HepG2 (cell line): ENCODE results near the gene HOXA13. TPM values are rescaled to one million over a fixed set of nuclear protein-coding genes. Genes with fewer than 3 reads are reported as not detected.

Experiments
- CCAR2 ChIP-seq: fragments of 200-400 bp; formaldehyde crosslinking; optimal IDR thresholded peaks from 2 replicates; pipeline ENCODE3; 2018; ENCODE audit warnings: low read depth, mild to moderate bottlenecking, low read length, moderate library complexity
- FOXA3 ChIP-seq: IDR thresholded peaks from 2 replicates; pipeline ENCODE4 v1.6.1; 2016; ENCODE audit warnings: missing genetic modification reagents, missing compliant biosample characterization
- HCFC1 ChIP-seq: fragments of 150-350 bp; IDR thresholded peaks from 2 replicates; pipeline ENCODE4 v1.6.1; 2014; ENCODE audit warnings: low read depth, low read length
- HMGA1 ChIP-seq: sonication (generic); formaldehyde crosslinking; conservative IDR thresholded peaks from 2 replicates; pipeline ENCODE4 v1.4.0; 2020; ENCODE audit warnings: missing genetic modification reagents
- HNRNPLL ChIP-seq: fragments of 200-400 bp; formaldehyde crosslinking; IDR thresholded peaks from 2 replicates; pipeline ENCODE4 v1.6.1; 2017; ENCODE audit warnings: mild to moderate bottlenecking, low read depth, low read length; ENCODE audit not compliant: poor library complexity, severe bottlenecking
- KDM1A ChIP-seq: IDR thresholded peaks from 2 replicates; pipeline ENCODE4 v1.6.1; 2016; ENCODE audit warnings: missing compliant biosample characterization
- KDM2A ChIP-seq: sonication (generic); formaldehyde crosslinking; IDR thresholded peaks from 2 replicates; pipeline ENCODE4 v1.4.0; 2020; ENCODE audit warnings: low read depth, missing genetic modification reagents, borderline replicate concordance
- KDM4B ChIP-seq: sonication (generic); formaldehyde crosslinking; IDR thresholded peaks from 2 replicates; pipeline ENCODE4 v1.4.0; 2020; ENCODE audit warnings: missing genetic modification reagents
- ONECUT2 ChIP-seq: sonication (generic); formaldehyde crosslinking; IDR thresholded peaks from 2 replicates; pipeline ENCODE4 v1.4.0; 2020; ENCODE audit warnings: missing genetic modification reagents
- PCBP1 ChIP-seq: fragments of 200-400 bp; formaldehyde crosslinking; IDR thresholded peaks from 2 replicates; pipeline ENCODE4 v1.6.1; 2017; ENCODE audit warnings: mild to moderate bottlenecking, low read depth, low read length, borderline replicate concordance
- PRPF4 ChIP-seq: fragments of 200-400 bp; formaldehyde crosslinking; IDR thresholded peaks from 2 replicates; pipeline ENCODE4 v1.6.1; 2016; ENCODE audit warnings: low read length, low read depth; ENCODE audit not compliant: poor library complexity, severe bottlenecking
- SIN3B ChIP-seq: fragments of 150-350 bp; IDR thresholded peaks from 2 replicates; pipeline ENCODE4 v1.6.1; 2014; ENCODE audit warnings: low read length
- SMAD1 ChIP-seq: sonication (generic); formaldehyde crosslinking; IDR thresholded peaks from 2 replicates; pipeline ENCODE4 v1.4.0; 2020; ENCODE audit warnings: missing genetic modification reagents, low read depth, mild to moderate bottlenecking, borderline replicate concordance
- TOPORS ChIP-seq: sonication (generic); formaldehyde crosslinking; IDR thresholded peaks from 2 replicates; pipeline ENCODE4 v1.8.0; 2023; ENCODE audit warnings: mild to moderate bottlenecking, missing genetic modification reagents
- XRCC5 ChIP-seq: fragments of 200-400 bp; formaldehyde crosslinking; optimal IDR thresholded peaks from 2 replicates; pipeline ENCODE3; 2017; ENCODE audit warnings: mild to moderate bottlenecking, low read length
- ZBTB7B ChIP-seq: sonication (generic); formaldehyde crosslinking; IDR thresholded peaks from 2 replicates; pipeline ENCODE4 v1.4.0; 2020; ENCODE audit warnings: missing genetic modification reagents
- ZFP82 ChIP-seq: sonication (generic); formaldehyde crosslinking; IDR thresholded peaks from 2 replicates; pipeline ENCODE4 v1.5.1; 2020; ENCODE audit warnings: mild to moderate bottlenecking, missing genetic modification reagents, borderline replicate concordance
- ZNF224 ChIP-seq: sonication (generic); formaldehyde crosslinking; IDR thresholded peaks from 2 replicates; pipeline ENCODE4 v1.5.0; 2020; ENCODE audit warnings: mild to moderate bottlenecking, missing genetic modification reagents
- ZNF496 ChIP-seq: sonication (generic); formaldehyde crosslinking; IDR thresholded peaks from 2 replicates; pipeline ENCODE4 v1.8.1; 2023; ENCODE audit warnings: mild to moderate bottlenecking, moderate library complexity, missing genetic modification reagents; ENCODE audit not compliant: insufficient replicate concordance
- ZNF7 ChIP-seq: IDR thresholded peaks from 2 replicates; pipeline ENCODE4 v1.6.1; 2016; ENCODE audit warnings: missing biosample characterization, missing genetic modification reagents
- ZNF792 ChIP-seq: IDR thresholded peaks from 2 replicates; pipeline ENCODE4 v1.6.1; 2016
- ZNF800 ChIP-seq: sonication (generic); formaldehyde crosslinking; IDR thresholded peaks from 2 replicates; pipeline ENCODE4 v1.4.0; 2020; ENCODE audit warnings: missing genetic modification reagents
- polyA plus RNA-seq, 8 experiments: library from polyadenylated mRNA; depleted of rRNA in 3 of 8; stranded (reverse) in 7 of 8; unstranded in 1 of 8; fragments of >200 nt; fragmentation: Illumina TruSeq in 4 of 8; extraction: Trizol in 4 of 8; gene quantifications; 2 replicates each; pipeline versions ENCODE4 v1.2.1 to v1.2.3, GENCODE V29; 2011 to 2016; ENCODE audit warnings: low read depth in 4 of 8, missing spikeins in 1 of 8, mixed read lengths in 1 of 8; ENCODE audit not compliant: insufficient read depth in 1 of 8
- total RNA-seq, 5 experiments: library from RNA; depleted of rRNA; stranded (reverse); fragments of >200 nt; fragmentation: Illumina TruSeq; extraction: Trizol; gene quantifications; 2 replicates each; pipeline ENCODE4 v1.2.3, GENCODE V29; 2016; ENCODE audit warnings: low read depth in 1 of 5
- TF ChIP-seq, protein P1 (sequence below): IDR thresholded peaks from 2 replicates; pipeline ENCODE4 v1.6.1; 2016; ENCODE audit warnings: missing compliant biosample characterization, missing genetic modification reagents, borderline replicate concordance
- TF ChIP-seq, protein P2 (sequence below), 2 experiments: fragments of 450-650 bp in 1 of 2; sonication (generic) in 1 of 2; formaldehyde crosslinking; IDR thresholded peaks; 2 replicates each; pipeline versions ENCODE4 v1.5.0 to v1.8.0; 2020 to 2022; ENCODE audit warnings: mild to moderate bottlenecking in 1 of 2, missing genetic modification reagents in 1 of 2
- TF ChIP-seq, protein P3 (sequence below): sonication (generic); formaldehyde crosslinking; IDR thresholded peaks from 2 replicates; pipeline ENCODE4 v1.5.1; 2020; ENCODE audit warnings: missing genetic modification reagents, mild to moderate bottlenecking, borderline replicate concordance

Gene HOXA13
- total and polyA plus RNA-seq, 2 of the 13 experiments (the other 11 are each of a cell fraction or from before 2014, with no cell fraction given) = 0.01 to 0.04 TPM

DNA sequence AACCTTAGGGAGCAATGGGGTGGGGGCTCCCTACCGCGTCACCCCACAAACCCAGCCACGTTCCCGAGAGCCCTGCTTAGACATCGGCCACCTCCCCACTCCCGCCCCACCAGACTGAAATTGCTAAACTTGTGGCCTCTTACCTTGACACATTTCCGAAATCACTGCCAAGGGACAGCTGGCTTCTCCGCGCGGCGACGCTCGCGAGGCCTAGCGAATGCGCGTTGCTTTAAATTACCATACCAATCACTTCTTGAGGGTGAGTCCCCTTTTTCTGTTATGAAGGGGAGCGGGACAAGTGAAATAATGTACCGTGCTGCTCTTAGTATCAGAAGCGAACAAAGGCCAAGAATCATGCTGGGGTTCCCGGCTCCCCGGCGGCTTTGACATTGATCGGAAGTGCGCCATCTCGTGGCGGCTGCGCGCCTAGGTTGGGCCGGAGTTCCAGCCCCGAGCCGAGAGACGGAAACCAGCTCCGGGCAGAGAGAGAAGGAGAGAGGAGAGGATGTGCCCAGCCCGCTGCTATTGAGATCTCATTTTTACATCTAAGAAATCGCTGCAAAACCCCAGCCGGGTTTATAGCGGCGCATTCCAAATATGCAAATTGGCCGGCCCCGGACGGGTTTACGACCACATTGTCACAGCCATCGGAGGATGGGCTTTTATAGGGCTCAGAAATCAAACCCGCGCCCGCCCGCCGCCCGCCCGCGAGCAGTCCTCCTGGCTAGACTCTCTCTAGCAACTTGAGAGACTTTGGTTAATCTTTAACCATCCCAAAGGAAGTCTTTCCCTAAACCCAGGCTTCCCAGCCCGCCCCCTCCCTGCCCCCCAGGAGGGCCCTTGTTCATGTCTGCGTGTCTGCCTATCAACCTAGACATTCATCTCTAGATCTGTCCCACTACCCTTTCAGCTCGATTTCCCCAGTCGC is 20.1 kb downstream of the HOXA13 start (continued):
- TF ChIP-seq, protein P1, sequence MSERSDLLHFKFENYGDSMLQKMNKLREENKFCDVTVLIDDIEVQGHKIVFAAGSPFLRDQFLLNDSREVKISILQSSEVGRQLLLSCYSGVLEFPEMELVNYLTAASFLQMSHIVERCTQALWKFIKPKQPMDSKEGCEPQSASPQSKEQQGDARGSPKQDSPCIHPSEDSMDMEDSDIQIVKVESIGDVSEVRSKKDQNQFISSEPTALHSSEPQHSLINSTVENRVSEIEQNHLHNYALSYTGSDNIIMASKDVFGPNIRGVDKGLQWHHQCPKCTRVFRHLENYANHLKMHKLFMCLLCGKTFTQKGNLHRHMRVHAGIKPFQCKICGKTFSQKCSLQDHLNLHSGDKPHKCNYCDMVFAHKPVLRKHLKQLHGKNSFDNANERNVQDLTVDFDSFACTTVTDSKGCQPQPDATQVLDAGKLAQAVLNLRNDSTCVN (CRISPR knock-in tag) = no peak
- TF ChIP-seq ONECUT2 (CRISPR knock-in tag) = 0 out of 2 replicates have a peak, but pooled peaks have one; percentile 41
- TF ChIP-seq HNRNPLL = peak; percentile 26
- TF ChIP-seq SMAD1 = no peak
- TF ChIP-seq HMGA1 = no peak
- TF ChIP-seq KDM2A = peak; percentile 64
- no peak for TF ChIP-seq CCAR2
- TF ChIP-seq, protein P2, sequence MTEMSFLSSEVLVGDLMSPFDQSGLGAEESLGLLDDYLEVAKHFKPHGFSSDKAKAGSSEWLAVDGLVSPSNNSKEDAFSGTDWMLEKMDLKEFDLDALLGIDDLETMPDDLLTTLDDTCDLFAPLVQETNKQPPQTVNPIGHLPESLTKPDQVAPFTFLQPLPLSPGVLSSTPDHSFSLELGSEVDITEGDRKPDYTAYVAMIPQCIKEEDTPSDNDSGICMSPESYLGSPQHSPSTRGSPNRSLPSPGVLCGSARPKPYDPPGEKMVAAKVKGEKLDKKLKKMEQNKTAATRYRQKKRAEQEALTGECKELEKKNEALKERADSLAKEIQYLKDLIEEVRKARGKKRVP (CRISPR knock-in tag; IDR thresholded peaks at IDR 0.05) = no peak
- peak; percentile 62 for TF ChIP-seq XRCC5
- no peak for TF ChIP-seq HCFC1
- no peak for TF ChIP-seq ZBTB7B (CRISPR knock-in tag)
- no peak for TF ChIP-seq PCBP1
- TF ChIP-seq, protein P3, sequence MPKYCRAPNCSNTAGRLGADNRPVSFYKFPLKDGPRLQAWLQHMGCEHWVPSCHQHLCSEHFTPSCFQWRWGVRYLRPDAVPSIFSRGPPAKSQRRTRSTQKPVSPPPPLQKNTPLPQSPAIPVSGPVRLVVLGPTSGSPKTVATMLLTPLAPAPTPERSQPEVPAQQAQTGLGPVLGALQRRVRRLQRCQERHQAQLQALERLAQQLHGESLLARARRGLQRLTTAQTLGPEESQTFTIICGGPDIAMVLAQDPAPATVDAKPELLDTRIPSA (CRISPR knock-in tag) = no peak
- TF ChIP-seq FOXA3 = no peak
- TF ChIP-seq ZNF224 (CRISPR knock-in tag) = no peak
- TF ChIP-seq ZNF7 (CRISPR knock-in tag) = no peak
- TF ChIP-seq ZFP82 (CRISPR knock-in tag) = no peak
- no peak for TF ChIP-seq ZNF496 (CRISPR knock-in tag)
- TF ChIP-seq SIN3B = no peak
- TF ChIP-seq ZNF800 (CRISPR knock-in tag) = no peak
- no peak for TF ChIP-seq KDM1A (CRISPR knock-in tag)
- TF ChIP-seq TOPORS (CRISPR knock-in tag) = no peak
- no peak for TF ChIP-seq ZNF792
- no peak for TF ChIP-seq PRPF4
- no peak for TF ChIP-seq KDM4B (CRISPR knock-in tag)
